Midbrain (tissue), 1 donor: Measurements from ENCODE around the gene FOXQ1.
"Not testable (repeated sequence)": the region's sequence is repeated elsewhere in the genome, so short reads cannot be mapped to it uniquely, and the experiment has no call there.

Experiments used
- DNase-seq: peaks from one replicate; lab custom pipeline; 2025; lab: John Stamatoyannopoulos, UW

The FOXQ1 gene

DNA sequence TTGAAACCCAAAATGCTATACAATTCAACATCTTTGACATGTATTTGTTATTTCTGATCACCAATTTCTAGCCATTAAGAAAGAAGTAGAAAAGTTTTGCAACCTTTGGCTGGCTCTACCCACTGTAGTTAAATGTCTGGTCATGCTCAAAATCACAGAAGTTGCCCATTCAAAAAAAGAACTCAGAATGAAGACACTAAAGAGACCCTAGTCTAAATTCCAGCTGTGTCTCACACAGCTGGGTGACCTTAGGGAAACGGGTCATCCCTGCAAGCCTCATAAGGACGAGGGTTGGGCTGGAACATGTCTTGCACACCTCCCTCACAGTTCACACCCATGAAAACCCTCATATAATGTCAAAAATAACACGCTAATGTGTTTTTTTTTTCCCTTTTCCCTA lies 10.3 kb downstream of the FOXQ1 start:
- DNase-seq = no peak

DNA sequence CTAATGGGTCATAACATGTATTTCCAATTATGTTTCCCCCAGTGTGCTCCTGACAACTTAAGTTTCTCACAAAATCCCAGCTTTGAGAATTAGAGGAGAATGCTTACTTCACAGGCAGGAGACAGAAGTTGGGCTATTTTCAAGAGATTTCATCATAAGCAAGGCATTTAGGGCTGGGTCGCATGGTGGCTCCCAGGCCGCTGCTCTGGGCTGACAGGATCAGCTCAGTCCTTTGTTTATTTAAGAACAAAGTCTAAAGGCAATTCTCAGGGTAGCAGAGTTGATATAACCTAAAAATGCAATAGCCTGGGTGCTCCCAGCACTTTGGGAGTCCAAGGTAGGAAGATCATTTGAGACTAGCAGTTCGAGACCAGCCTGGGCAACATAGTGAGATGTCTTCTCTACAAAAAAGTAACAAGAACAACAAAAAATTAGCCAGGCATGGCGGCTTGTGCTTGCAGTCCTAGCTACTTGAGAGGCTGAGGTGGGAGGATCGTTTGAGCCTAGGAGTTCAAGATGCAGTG lies 10.9 kb downstream of the FOXQ1 start:
- no peak for DNase-seq

DNA sequence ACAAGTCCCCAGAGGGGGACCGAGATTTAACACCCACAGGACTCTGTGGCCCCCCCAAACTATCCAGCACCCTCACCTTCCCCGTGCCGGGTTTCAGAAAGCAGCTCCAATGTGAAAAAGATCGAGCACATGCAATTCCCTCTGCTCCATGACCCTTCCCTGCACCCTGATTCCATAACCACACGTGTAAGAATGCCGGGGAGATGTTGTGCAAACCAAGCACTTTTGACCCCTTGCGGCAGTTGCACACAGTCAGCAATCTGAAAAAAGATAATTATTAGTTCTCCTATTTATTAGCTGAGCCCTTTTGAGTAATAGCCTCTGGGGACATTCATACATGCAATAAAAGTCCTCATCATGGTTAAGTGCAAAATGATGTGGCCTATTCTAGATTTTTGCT lies 13.0 kb downstream of the FOXQ1 start:
- DNase-seq = no peak

DNA sequence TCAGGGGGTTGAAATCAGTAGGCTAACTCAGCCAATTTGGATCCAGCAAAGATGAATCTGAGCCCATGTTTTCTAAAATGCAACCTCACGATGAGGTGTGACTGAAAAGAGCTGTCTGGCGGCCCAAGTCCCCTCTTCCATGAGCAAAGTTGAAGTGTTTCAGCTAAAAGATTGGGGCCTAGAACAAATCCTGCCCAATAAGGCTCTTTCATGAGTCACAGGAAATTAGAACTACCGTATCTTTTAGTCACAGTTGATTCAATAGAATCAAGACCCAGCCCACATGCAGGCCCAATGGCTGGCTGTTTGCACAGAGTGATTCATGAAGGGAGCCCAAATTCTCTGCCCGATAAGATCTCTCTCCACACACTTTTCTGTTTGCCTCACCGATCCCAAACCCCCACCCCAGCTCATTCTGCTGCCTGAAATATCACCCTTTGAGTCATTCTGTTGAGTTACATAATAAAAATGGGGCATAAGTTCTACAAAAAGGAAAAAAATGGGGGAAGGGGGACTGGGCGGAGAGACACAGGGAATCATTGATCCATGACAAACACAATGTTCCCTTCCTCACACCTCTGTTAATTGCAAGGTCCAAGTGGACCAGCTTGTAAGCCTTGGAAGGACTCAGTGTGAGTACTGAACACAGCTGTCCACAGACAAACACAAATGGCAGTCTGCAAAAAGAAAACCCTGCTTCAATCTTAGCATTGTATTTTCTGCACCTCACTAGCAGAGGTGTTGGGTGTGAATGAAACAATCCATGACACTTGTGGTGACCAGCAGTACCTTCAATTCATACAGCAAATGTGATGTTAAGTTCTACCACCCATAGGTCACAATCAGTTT lies 13.8 kb downstream of the FOXQ1 start:
- DNase-seq = no peak

DNA sequence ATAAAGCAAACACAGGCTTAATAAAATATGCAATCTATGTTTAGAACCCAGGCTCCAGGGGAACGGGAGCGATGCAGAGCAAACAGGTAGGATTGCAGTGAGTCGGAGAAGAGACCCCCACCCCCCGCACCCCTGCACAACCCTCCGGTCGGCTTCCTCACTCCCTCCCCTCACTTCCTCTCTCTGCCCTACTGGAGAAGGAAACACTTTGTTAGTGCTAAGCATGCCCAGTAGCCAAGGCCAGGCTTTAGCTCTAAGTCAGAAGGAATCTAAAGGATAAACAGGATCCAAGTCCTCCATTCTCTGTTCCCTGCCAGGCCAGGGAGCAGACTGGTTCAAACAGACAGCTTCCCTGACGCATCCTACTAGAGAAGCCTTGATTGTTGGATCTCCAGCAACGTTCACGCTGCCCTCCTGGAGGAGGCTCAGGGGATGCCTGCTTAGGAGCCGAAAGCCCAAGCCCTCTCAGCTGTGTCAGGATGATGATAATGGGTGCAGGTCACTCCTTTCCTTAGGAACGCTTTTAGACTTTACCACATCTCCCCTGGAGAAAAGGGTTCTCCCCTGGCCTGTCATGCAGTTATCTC lies 14.7 kb downstream of the FOXQ1 start:
- no peak for DNase-seq

DNA sequence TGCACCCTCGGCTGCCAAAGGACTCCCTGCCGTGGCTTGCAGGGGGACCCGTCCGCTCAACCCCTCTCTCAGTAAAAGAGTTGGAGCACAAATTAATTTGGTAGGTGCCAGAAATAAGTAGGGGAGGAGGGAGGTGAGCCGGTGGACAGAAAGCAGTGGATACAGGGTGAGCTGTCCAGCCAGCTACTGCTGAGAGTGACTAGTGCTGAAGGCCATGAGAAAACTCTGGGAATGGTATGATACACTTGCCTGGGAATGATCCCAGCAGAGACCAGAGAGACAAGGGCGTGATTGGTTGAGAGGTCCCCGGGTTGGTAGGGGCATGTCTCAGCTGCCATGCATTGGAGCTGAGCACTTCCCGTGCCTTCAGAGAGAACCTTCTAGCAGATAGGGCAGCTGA lies 15.7 kb downstream of the FOXQ1 start:
- DNase-seq = no peak

DNA sequence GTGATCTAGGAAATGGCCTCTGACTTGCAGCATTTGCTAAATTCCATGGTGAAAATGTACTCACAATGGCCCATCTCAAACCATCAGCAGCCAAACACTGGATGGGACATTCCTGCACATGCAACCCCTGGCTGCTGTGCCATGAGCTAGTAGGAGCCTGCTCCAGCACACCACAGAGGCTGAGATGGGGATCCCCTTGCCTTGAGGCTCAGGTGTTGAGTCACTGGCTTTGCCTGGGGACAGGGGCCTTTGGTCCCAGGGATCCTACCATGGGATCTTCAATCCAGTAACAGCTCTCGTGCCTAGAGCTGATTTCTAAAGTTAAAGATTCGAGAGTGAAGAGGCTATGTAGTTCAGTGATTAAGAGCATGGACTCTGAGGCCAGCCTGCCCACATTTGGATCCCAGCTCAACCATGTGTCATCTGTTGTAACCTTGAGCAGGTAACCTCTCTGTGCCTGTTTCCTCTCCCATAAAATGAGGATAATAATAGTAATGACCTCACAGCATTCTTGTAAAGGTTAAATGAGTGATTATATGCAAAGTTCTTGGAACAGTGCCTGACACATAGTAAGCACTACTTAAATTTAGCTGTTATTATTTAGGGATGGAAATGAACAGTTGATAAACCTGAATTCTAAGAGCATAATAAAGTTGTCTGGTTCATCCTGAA lies 16.4 kb downstream of the FOXQ1 start:
- DNase-seq = no peak

DNA sequence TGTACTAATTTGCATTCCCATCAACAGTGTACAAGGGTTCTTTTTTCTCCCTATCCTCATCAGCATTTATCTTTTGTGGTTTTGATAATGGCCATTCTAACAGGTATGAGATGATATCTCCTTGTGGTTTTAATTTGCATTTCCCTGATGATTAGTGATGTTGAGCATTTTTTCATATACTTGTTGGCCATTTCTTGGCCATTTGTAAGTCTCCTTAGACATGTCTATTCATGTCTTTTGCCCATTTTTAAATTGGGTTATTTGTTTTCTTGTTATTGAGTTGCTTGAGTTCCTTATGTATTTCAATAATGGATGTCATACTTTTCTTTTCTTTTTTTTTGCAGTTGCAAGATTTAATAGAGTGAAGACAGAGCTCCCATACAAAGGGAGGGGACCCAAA lies 17.8 kb downstream of the FOXQ1 start:
- DNase-seq = no peak

DNA sequence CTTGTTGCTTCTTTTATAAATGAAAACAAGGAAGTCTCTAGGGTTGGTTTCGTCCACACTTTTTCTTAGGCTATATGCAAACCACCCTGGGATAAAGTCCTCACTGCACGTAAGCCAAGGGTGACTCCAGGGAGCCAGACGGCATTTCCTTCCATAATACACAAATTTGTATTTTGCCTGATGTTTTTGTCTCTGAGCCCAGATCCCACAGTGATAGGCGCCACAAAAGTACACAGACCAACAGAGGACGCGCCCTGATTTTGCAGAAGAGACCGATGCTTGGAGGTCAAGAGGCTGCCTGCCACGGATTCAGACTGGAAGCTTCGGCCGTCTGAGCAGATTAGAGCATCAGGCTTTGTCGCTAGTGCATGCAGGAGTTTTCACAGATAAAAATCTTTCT lies 22.8 kb downstream of the FOXQ1 start:
- DNase-seq = no peak

DNA sequence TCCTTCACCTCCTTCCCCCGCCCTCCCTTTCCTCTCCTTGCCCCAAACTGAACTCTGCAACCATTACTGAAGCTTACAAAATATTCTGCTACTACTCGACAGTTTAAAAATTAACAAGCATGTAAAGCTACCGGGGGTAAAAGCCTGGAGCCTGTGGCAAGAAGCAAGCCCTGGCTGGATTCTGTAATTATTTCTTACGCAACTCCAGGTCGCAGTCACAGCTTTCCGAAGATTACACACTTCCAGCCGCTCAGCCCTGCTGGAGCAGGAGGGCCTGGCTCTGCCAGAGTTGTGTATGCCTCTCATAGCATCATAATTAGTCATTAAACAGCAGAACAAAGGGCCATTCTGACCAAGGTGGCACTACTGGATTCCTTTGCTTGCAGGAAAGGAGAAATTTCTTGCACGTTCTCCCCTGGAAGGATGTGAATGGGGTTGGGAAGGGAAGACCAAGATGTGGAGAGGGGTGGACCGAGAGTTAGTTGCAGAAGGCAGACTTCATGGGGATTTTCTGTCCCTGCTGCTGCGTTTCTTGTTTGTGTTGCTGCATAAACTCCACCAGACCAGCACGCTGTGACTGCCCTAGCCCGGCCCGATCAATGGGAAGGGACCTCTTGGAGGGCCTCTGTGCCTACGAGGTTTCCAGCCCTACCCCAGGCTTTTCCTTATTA lies 23.6 kb downstream of the FOXQ1 start:
- DNase-seq = no peak

DNA sequence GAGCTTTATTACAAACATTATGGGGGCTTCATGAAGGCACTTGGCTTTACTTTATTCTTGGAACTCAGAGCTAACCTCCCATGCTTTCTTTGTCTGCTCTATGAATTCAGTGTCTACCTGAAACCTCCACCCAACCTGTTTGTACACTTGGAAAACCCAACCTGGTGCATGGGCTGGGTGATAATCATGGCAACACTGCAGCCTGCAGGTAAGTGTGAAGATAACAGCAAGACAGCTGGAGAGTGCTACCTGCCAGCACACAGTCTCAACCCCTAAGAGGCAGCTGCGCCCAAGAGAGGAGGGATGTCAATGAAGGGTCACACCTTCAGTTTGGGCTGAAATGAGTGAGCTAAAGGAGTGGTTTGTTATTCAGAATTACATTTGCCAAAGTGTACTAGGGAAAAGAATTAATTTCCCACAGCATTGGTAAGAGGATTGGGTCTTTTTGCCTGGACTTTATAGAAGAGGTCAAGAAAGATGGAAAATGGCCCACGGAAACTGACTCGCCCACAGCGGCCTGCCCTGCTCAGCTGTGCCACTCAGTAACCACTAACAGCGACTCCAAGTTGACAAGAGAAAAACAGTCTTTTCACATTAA lies 24.4 kb downstream of the FOXQ1 start:
- DNase-seq = no peak

DNA sequence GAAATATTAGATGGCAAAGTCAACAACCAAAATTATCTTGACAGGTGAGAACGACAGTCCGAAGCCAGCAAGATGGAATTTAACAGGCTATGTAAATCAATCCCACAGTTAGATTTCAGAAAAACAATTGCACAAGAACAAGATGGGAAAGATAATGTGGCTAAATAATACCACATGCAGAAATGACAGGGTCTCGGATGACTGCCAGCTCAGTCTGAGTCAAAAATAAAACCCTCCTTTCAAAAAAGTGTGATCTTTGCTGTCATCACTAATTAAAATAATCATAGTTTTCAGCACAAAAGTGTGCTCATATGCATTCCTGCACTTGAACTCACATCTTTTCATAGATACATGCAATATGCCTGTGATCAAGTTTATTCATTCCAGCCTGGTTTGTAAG lies 25.9 kb downstream of the FOXQ1 start:
- DNase-seq = no peak

DNA sequence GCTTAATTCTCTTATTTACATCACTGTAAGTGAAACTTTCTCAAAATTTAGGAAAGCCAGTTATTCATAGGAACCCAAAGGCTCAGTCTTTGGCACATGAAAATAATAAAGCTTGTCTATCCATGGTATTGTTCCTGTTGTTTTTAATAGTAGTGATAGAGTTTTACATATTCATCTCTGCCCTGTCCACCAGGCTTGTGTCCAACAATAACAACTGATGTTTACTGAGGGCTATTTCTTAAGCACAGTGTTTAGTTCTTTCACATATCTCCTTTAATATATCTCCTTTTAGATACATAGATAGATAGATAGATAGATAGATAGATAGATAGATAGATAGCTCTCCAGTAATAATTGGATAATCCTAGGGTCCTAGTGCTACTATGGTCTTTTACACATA lies 34.2 kb downstream of the FOXQ1 start:
- DNase-seq = no peak

DNA sequence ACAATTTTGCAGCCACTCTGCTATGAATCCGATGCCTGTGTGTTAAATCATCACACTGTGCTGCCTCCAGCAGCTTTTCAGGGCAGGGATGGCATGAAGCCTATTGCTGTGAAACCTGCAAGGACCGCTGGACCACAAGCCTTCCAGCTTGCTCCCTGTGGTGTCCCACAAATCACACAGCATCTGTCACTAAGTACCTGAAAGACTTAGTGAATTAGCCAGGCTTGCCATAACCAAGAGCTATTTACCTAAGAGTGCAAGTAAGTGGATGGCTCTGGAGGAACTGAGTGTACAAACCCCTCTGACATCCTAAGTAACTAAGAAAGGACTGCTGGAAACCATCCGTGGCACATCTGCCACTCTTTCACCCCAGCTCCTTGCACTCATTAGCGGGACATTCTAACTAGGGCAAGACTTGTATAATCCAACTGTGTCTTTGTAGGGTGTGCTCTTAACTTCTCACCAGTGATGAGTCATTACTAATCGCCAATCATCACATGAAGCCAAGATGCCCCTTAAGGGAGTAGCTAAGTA lies 34.7 kb downstream of the FOXQ1 start:
- DNase-seq = no peak

DNA sequence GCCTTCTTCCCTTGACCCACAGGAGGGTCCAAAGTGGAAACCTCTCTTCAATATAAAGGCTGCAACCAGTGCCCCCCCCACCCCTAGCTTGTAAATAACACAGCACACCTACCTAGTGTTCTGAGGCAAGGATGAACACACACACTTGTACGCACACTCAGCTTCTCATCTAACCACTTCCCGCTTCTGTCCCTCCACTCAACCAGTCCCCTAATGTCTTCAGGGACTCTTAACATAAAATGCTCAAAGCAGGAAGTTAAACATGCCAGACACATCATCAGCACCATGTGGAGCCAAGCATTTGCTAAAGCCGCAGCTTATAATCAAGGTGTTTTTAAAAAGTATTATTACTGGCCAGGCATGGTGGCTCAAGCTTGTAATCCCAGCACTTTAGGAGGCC lies 35.3 kb downstream of the FOXQ1 start:
- no peak for DNase-seq

DNA sequence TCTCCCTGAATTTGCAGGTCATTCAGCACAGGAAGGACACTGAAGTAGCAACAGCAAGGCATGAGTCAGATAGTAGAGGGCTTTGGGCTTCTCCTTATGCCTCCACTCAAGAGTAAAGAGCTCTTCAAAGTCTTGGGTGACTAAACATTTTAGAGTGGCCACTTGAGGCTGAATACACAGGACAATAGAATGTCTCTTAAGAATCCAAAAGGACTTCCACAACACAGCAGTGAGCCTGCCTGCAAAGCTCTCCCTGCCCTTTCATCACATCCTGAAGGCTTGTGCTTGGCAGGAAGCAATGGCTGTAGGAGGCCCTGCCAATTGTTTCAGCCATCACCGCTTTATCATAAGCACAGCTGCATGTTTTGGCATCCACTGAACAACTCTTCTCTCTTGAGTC lies 36.8 kb downstream of the FOXQ1 start:
- no peak for DNase-seq

DNA sequence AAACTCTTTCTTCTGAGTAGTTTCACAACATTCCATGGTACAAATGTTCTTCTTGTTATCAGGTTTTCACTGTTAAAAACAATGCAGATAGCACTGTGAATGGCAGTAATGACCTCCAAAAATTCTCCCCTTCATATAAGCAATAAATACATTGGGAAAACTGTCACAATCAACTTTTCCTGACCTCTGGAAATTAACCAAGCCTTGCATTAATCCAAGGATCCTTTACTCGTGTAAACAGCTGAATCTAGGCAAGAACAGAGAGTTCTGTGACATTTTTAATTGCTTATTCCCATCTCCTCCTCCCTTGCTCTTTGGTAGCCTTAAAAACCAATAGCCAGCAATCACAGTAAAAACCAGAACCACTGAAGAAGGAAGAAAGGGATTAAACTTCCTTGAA lies 37.8 kb downstream of the FOXQ1 start:
- no peak for DNase-seq

DNA sequence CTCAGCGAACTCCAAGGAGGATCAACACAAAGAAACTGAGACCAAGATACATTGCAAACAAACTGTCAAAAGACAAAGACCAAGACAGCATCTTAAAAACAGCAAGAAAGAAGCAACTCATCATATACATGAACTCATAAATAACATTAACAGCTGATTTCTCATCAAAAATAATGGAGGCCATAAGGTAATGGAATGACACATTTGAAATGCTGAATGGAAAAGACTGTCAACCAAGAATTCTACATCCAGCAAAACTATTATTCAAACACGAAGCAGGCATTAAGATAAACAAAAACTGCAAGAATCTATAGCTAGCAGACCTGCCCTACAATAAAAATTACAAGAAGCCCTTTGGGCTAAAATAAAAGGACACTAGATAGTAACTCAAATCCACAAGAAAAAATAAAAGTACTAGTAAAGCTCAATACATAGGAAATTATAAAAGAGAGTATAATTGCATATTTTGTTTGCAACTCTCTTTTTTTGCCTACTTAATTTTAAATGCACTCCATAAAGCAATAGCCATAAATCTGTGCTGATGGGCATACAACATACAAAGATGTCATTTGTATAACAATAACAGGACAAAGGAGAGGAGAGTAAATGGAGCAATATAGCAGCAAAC lies 39.6 kb downstream of the FOXQ1 start:
- no peak for DNase-seq

DNA sequence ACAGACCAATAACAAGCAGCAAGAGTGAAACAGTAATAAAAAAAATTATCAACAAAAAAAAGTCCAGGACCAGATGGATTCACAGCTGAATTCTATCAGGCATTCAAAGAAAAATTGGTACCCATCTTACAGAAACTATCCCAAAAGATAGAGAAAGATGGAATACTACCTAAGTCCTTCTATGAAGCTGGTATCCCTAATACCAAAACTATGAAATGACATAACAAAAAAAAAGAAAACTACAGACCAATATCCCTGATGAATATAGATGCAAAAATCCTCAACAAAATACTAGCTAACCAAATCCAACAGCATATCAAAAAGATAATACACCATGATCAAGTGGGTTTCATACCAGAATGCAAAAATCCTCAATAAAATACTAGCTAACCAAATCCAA lies 43.2 kb downstream of the FOXQ1 start:
- DNase-seq = not testable (repeated sequence)

DNA sequence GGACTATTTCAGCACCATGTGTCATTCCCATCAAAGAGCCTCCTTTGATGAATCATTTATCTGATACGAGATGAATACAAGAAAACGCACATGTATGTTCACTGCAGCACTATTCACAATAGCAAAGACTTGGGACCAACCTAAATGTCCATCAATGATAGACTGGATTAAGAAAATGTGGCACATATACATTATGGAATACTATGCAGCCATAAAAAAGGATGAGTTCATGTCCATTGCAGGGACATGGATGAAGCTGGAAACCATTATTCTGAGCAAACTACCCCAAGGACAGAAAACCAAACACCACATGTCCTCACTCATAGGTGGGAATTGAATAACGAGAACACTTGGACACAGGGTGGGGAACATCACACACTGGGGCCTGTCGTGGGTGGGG lies 49.8 kb downstream of the FOXQ1 start:
- DNase-seq = not testable (repeated sequence)

DNA sequence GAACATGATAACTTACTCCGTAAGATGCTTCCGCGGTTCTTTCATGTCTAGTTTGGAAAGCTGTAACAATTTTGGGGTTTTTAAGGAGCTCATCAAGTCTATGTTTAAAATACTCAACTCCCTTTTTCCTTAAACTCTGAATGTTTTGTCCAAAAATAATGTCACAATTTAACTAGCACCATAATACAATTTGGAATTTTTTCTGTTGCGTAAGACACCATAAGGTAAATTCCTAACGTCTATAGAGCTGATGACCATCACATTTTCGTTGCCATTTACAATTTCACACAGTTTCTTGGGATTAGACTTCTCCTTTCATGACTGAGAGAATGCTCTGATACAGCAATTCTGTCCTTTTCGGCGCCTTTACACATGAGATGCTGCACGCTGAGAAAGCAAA lies 50.7 kb downstream of the FOXQ1 start:
- no peak for DNase-seq
